ENCODE results near the gene XKR8. TPM values are rescaled to one million over a fixed set of nuclear protein-coding genes. Genes with fewer than 3 reads are reported as not detected.

XKR8 gene
- total and polyA plus RNA-seq, 12 donors, result 2.2 to 6.0 (median 4.4) TPM

DNA sequence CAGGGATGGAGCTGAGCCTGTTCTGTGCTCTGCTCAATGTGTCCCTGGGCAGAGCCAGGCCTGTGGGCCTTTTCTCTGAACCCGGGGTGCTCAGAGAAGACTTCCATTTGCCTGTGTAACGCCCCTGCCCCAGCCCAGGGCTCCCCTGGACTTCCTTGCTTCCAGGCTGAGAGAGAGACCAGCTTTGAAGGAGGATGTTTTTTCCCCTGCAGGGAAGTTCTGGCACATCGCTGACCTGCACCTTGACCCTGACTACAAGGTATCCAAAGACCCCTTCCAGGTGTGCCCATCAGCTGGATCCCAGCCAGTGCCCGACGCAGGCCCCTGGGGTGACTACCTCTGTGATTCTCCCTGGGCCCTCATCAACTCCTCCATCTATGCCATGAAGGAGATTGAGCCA is 14.8 kb upstream of the XKR8 start:
- Histone ChIP-seq H3K4me3 (no peak overlapping the region), H3K36me3 (no peaks in the 10 kb centered on the region), H3K27ac (peak overlapping the region in 1 of 10 donors; percentile 90), H3K27me3 (no peaks in the 10 kb centered on the region), H3K9me3 (no peaks in the 10 kb centered on the region), H3K4me1 (peaks cover 0 to 17% (median 7%) of the 10 kb centered on the region in 9 donors)
- TF ChIP-seq CTCF (IDR thresholded peaks at IDR 0.05), result no peak
- DNase-seq, result no peak
- WGBS, 2 donors, result 87% methylated on average over 5 of the region's 5 CpGs
- ATAC-seq, result no peak
- intact Hi-C loops (cut with DNase I), result no loop called here

- Histone ChIP-seq H3K4me3 (no peak overlapping the region), H3K27ac (no peak overlapping the region), H3K4me1 (peaks cover 0 to 3% (median 0%) of the 10 kb centered on the region in 9 donors), H3K36me3 (no peaks in the 10 kb centered on the region), H3K9me3 (no peaks in the 10 kb centered on the region), H3K27me3 (no peaks in the 10 kb centered on the region)
- intact Hi-C loops (cut with DNase I), result no loop called here
- DNase-seq (no peak), ATAC-seq (peak in 4 of 8 donors; percentile 37 to 66 (median 52))
- 73% methylated on average over 8 of the region's 8 CpGs for WGBS, 2 donors
- TF ChIP-seq CTCF (IDR thresholded peaks at IDR 0.05), result no peak
Measured at GRCh38 chr1:27949027-27949426, 10.7 kb upstream of the XKR8 start.

DNA sequence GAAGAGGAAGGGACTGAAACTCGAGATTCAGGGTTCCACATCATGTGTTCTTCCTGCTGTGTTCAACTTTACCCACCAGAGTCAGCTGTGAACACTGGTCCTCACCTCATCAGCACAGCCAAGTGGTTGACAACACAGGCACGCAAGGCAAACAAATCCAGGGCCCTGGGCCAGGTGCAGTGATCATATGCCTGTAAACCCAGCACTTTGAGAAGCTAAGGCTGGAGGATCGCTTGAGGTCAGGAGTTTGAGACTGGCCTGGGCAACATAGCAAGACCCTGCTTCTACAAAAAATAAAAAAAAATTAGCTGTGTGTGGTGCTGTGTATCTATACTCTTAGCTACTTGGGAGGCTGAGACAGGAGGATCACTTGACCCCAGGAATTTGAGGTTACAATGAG is 8.4 kb upstream of the XKR8 start:
- Histone ChIP-seq H3K4me1 (no peaks in the 10 kb centered on the region), H3K4me3 (no peak overlapping the region), H3K27ac (no peak overlapping the region), H3K36me3 (no peaks in the 10 kb centered on the region), H3K27me3 (no peaks in the 10 kb centered on the region), H3K9me3 (no peaks in the 10 kb centered on the region)
- 66 to 78% methylated on average over 3 of the region's 3 CpGs for whole genome bisulfite sequencing, 2 donors
- ATAC-seq, result no peak
- DNase-seq, result no peak
- intact Hi-C loops (cut with DNase I), result no loop called here
- no peak for TF ChIP-seq CTCF (IDR thresholded peaks at IDR 0.05)

GRCh38 chr1:27952147-27952546 is 7.6 kb upstream of the XKR8 start:
- Histone ChIP-seq H3K9me3 (no peaks in the 10 kb centered on the region), H3K36me3 (no peaks in the 10 kb centered on the region), H3K4me1 (no peaks in the 10 kb centered on the region), H3K27me3 (no peaks in the 10 kb centered on the region), H3K4me3 (no peak overlapping the region), H3K27ac (no peak overlapping the region)
- no peak for DNase-seq
- ATAC-seq, result peak in 1 of 8 donors; percentile 50
- intact Hi-C loops (cut with DNase I), result no loop called here
- no peak for TF ChIP-seq CTCF (IDR thresholded peaks at IDR 0.05)
- 53 to 69% methylated on average over 3 of the region's 3 CpGs for WGBS, 2 donors
